ENCODE results near the gene GBP5.
"Not testable (repeated sequence)": the region's sequence is repeated elsewhere in the genome, so short reads cannot be mapped to it uniquely, and the experiment has no call there.

GBP5 gene

DNA sequence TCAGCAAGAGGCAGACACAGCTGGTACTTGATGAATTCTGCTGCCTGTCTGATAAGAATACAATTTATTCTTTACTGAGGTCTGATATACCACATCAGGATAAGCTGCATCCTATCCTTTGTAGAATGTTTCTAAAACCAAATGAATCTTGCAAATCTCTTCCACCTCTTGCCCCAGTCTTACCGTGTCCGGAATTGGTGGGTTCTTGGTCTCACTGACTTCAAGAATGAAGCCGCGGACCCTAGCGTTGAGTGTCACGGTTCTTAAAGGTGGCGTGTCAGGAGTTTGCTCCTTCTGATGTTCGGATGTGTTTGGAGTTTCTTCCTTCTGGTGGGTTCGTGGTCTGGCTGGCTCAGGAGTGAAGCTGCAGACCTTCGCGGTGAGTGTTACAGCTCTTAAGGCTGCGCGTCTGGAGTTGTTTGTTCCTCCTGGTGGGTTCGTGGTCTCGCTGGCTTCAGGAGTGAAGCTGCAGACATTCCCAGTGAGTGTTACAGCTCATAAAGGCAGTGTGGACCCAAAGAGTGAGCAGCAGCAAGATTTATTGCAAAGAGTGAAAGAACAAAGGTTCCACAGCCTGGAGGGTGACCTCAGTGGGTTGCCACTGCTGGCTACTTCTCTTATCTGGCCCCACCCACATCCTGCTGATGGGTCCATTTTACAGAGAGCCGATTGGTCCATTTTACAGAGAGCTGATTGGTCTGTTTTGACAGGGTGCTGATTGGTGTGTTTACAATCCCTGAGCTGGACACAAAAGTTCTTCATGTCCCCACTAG lies at the start of gene GBP5:
GBP5 (minus strand) TSS at position 592 of the 773 bp plus-strand sequence. CDS start 3,305 bp downstream, outside the sequence.
- DNase-seq (ENCODE audit: low read depth), result peak; percentile 49

GRCh38 chr1:89322402-89322801 lies 49.7 kb upstream of the GBP5 start:
- DNase-seq (ENCODE audit: low read depth), result no peak

GRCh38 chr1:89312572-89312971 lies 39.9 kb upstream of the GBP5 start:
- no peak for DNase-seq (ENCODE audit: low read depth)

- no peak for DNase-seq (ENCODE audit: low read depth)
Observed at GRCh38 chr1:89311757-89312156, 39.1 kb upstream of the GBP5 start.

- DNase-seq (ENCODE audit: low read depth), result no peak
Observed at GRCh38 chr1:89310976-89311375, 38.3 kb upstream of the GBP5 start.

GRCh38 chr1:89310505-89310904 lies 37.8 kb upstream of the GBP5 start:
- DNase-seq (ENCODE audit: low read depth), result no peak

GRCh38 chr1:89309828-89310227 lies 37.2 kb upstream of the GBP5 start:
- no peak for DNase-seq (ENCODE audit: low read depth)

DNA sequence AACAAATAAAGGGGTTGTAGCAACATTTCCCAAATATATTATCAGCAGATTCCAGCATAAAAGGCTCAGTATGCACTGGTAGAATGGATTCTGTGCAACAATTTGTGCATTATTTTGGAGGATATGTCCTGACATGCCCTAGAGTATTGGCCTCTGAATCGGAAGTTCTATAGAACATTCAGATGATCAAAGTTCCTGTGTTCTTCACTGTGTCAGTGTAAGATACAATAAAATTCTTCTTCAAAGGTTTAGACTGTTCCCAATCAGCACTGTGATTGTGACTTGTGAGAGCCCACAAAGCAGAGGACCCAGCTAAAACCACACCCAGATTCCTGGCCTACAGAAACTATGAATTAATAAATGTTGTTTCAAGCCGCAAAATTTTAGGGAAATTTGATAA lies 33.6 kb upstream of the GBP5 start:
- DNase-seq (ENCODE audit: low read depth), result no peak

DNA sequence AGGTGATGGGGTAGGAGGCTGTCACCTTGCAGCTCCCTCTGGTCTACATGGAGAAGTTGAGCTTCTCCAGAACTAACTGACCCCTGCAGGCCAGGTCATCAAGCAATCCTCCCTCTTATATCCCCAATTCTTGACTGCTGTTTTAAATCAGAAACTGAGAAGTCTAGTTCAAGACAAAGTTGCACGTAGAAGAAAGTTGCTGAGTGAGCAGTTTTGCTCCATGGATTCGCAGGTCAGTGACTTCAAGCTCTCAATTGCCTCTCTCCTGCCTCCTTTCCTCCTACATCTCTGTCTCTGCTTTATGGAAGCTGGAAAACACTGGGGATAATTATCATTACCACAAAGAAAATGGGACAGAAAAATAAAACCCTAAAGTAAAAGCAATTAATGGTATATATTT lies 32.8 kb upstream of the GBP5 start:
- DNase-seq (ENCODE audit: low read depth), result no peak

DNA sequence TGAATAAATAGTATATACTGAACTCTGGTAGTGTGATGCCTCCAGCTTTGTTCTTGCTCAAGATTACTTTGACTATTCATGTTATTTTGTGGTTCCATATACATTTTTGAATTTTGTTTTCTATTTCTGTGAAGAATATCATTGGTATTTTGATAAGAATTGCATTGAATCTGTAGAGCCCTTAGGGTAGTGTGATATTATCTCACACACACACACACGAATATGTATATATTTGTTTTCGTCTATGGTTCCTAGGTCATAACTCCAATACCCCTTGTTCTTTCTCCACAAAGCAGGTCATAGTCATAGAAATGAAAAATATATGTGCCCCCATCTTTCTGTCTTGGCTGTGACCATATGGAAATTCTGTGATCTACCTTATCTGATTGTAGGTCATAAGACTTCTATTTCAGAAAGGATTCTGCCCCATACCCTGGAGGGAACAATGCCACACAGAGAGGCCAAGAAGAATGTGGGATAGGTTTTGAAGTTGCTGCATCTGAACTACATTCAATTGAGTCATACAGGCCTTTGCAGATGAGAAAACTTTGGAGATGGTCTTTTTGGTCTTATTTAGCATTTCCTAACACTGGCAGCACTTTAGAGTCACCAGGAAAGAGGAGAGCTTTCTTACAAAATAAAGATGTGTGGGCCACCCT lies 32.0 kb upstream of the GBP5 start:
- no peak for DNase-seq (ENCODE audit: low read depth)

DNA sequence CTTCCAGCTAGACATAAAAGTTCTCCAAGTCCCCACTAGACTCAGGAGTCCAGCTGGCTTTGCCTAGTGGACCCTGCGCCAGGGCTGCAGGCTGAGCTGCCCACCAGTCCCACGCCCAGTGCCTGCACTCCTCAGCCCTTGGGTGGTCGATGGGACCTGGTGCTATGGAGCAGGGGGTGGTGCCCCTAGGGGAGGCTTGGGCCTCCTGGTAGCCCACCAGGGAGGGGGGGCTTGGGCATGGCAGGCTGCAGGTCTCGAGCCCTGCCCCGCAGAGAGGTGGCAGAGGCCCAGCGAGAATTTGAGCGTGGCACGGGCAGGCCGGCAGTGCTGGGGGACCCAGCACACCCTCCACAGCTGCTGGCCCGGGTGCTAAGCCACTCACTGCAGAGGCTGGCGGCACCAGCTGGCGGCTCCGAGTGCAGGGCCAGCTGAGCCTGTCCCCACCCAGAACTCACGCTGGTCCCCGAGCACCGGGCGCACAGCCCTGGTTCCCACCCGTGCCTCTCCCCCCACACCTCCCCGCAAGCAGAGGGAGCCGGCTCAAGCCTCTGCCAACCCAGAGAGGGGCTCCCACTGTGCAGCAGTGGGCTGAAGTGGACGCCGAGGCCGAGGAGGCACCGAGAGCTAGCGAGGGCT lies 30.2 kb upstream of the GBP5 start:
- DNase-seq (ENCODE audit: low read depth), result no peak

DNA sequence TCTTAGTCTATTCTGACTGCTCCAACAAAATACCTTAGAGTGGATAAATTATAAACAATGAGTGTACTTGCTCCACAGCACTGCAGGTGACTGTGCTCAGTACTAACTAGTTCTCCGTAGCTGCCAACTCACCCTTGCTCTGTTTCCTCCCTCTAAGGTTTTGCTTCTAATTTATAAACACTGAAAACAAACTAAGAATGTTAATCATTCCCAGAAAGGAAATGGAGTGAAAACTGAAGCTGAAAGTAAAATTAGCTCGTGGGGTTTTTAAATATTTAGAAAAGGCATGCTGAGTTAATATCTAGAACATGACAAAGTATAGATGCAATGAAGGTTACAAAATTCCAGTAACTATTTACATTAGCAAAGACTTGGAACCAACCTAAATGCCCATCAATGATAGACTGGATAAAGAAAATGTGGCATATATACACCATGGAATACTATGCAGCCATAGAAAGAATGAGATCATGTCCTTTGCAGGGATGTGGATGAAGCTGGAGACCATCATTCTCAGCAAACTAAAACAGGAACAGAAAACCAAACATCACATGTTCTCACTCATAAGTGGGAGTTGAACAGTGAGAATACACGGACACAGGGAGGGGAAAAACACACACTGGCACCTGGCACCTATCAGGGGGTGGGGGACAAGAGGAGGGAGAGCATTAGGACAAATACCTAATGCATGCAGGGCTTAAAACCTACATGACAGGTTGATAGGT lies 27.2 kb upstream of the GBP5 start:
- not testable (repeated sequence) for DNase-seq (ENCODE audit: low read depth)

- no peak for DNase-seq (ENCODE audit: low read depth)
Observed at GRCh38 chr1:89298461-89298860, 25.8 kb upstream of the GBP5 start.

DNA sequence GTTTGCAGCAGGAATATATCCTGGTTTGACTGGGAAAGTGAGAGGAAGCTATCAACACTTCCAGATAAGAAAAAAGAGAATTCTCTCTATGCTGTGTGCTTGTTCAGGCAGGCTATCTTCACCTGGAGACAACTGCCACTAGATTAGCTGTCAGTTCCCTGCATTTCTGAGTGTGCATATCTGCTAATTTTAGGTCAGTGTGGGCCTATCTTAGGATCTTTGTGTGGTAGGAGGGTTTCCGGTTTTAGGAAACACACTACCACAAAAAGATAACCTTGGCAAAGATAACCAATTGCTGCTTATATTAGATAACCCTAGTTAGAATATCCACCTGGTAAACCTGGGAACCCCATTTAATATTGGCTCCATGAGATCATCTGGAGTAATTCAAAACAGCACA lies 22.5 kb upstream of the GBP5 start:
- DNase-seq (ENCODE audit: low read depth), result no peak

DNA sequence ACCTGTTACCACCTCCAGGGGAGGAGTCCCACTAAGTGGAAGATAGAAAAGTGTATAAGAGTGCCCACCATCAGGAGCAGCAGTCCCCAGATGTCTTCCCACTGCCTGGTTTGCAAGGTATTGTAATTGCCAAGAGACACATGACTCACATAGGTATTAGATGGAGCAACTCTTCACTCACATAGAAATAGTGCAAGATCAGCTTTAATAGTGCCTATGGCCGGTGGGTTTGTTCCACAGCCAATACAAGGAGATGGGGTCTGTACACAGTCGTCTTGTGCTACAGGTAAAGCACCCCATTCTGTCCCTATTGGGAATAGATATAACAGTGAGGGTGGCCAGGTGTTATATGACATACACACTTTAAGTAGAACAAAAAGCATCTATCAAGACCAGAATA lies 18.6 kb upstream of the GBP5 start:
- DNase-seq (ENCODE audit: low read depth), result no peak

DNA sequence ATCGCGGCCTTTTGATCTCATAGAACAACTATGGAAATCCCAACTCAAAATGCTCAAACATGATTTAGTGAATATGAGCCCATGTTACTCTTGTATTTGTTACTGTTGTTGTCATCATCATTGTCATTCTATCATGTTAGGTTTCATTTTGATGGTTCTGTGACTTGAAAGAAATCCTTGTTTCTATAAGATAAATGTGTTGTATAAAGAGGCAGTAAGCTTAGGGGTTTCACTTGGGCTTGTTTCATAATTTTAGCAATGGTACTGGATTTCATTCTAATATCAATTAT lies 15.3 kb upstream of the GBP5 start:
- no peak for DNase-seq (ENCODE audit: low read depth)

GRCh38 chr1:89287181-89288050 lies 14.8 kb upstream of the GBP5 start:
- no peak for DNase-seq (ENCODE audit: low read depth)

GRCh38 chr1:89286549-89287180 lies 14.0 kb upstream of the GBP5 start:
- DNase-seq (ENCODE audit: low read depth), result no peak

GRCh38 chr1:89285745-89286380 lies 13.2 kb upstream of the GBP5 start:
- no peak for DNase-seq (ENCODE audit: low read depth)

GRCh38 chr1:89284078-89284763 lies 11.6 kb upstream of the GBP5 start:
- DNase-seq (ENCODE audit: low read depth), result not testable (repeated sequence)

Measured in activated T-cell treated with anti-CD3 and anti-CD28 coated beads for 24 hours (primary cell).